NCI-H1092 (cell line): ENCODE measurements around the gene KATNAL1.
"Not testable (repeated sequence)": the region's sequence is repeated elsewhere in the genome, so short reads cannot be mapped to it uniquely, and the experiment has no call there.

ENCODE experiments used
- DNase-seq: peaks from one replicate; lab custom pipeline; 2025; lab: John Stamatoyannopoulos, UW

Gene KATNAL1

GRCh38 chr13:30292325-30292724 is 15.0 kb downstream of the KATNAL1 start:
- DNase-seq = no peak

DNA sequence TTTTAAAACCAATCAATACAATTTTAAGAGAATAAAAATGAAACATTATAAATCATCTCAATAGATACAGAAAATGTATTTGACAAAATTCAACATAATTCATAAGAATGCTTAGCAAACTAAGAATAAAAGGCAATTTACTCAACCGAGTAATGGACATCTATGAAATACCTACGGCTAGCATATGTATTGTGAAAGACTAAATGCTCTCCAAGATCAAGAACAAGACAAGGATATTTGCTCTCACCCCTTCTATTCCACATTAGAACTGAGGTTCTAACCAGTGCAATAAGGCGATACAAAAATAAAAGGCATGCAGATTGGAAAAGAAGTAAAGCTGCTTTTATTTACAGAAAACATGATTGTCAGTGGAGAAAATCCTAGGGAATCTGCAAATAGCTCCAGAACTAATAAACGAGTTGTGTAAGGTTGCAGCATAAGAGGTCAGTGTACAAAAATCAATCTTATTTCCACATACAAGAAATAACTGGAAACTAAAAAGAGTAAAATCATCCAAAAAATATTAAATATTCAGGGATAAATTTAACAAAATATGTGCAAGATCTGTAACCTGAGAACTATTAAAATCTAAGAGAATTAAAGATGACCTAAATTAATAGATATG is 16.4 kb downstream of the KATNAL1 start:
- no peak for DNase-seq

GRCh38 chr13:30289533-30289932 is 17.8 kb downstream of the KATNAL1 start:
- no peak for DNase-seq

GRCh38 chr13:30286059-30286458 is 21.3 kb downstream of the KATNAL1 start:
- not testable (repeated sequence) for DNase-seq

DNA sequence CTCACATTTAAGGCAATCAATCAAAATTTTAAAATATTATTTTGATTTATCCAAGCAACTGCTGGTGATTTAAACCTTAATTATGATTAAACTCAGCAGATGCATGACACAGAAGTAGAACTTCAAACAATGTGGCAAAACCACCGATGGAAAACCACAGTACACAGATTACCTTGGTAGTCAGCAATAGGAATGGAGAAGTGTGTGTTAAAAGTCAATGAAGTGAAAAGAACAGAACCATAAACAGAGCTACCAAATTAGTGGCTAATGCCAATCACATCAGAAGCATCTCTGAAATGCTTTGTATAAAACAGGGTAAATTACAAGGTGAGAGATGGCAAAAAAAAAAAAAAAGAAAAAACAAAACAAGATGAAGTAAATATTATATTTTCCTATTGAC is 31.2 kb downstream of the KATNAL1 start:
- DNase-seq = no peak

- DNase-seq = no peak
Observed at GRCh38 chr13:30274083-30274482, 33.3 kb downstream of the KATNAL1 start.

GRCh38 chr13:30270035-30270434 is 37.3 kb downstream of the KATNAL1 start:
- not testable (repeated sequence) for DNase-seq

DNA sequence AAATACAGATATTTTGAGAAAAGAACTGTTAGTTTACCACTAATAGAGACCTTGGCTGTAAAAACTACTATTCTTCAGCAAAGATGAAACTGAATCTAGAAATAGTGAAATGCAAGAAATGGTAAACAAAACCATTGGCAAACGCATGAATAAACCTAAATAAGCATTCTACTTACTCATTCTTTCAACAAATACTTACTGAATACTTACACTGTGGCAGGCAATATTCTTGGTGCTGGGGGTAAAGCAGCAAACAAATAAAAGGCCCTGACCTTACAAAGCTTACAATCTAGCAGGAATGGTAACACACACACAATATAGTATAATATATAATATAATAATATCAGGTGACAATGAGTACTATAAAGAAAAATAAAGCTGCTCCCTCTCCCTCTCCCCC is 38.7 kb downstream of the KATNAL1 start:
- no peak for DNase-seq

- no peak for DNase-seq
Observed at GRCh38 chr13:30266756-30267155, 40.6 kb downstream of the KATNAL1 start.

DNA sequence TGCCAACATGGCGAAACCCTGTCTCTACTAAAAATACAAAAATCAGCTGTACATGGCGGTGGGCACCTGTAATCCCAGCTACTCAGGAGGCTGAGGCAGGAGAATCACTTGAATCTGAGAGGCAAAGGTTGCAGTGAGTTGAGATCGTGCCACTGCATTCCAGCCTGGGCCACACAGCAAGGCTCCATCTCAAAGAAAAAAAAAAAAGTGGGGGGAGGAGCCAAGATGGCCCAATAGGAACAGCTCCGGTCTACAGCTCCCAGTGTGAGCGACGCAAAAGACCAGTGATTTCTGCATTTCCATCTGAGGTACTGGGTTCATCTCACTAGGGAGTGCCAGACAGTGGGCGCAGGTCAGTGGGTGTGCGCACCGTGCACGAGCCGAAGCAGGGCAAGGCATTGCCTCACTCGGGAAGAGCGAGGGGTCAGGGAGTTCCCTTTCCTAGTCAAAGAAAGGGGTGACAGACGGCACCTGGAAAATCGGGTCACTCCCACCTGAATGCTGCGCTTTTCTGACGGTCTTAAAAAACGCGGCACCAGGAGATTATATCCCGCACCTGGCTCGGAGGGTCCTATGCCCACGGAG is 48.1 kb downstream of the KATNAL1 start:
- not testable (repeated sequence) for DNase-seq

DNA sequence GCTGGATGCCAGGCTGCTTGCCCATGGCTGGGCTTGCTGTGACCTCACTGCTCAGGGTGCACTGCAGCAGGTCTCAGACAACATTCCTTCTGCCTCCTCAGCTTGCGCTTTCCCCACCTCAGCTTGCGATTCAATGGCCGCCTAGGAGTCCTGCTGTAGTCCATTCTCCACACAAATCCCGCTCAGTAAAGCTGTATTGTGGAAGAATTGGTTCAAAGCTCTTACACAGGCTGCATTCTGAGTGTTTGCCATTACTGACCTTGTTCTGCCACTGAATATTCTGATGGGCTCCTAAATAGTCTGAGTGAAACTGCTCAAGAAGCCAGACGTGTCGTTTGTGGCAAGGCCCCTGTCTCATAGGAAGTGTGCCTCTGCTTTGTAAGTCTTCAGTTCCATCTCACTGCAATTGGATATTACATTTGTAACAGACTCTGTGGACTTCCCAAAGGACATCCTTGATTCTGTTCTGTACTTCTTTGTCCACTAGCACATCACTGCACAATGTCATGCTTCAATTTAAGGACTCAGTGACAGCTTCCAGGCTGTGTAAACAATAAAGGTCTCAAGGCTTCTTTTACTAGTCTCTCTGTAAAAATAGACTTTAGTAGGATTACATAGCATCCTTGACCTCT is 49.8 kb downstream of the KATNAL1 start:
- no peak for DNase-seq

GRCh38 chr13:30256713-30257467 is 50.5 kb downstream of the KATNAL1 start:
- no peak for DNase-seq

- DNase-seq = no peak
Observed at GRCh38 chr13:30255696-30256095, 51.7 kb downstream of the KATNAL1 start.

GRCh38 chr13:30253830-30254229 is 53.5 kb downstream of the KATNAL1 start:
- DNase-seq = no peak

- no peak for DNase-seq
Observed at GRCh38 chr13:30247406-30247805, 59.9 kb downstream of the KATNAL1 start.

- no peak for DNase-seq
Observed at GRCh38 chr13:30241532-30241931, 65.8 kb downstream of the KATNAL1 start.

DNA sequence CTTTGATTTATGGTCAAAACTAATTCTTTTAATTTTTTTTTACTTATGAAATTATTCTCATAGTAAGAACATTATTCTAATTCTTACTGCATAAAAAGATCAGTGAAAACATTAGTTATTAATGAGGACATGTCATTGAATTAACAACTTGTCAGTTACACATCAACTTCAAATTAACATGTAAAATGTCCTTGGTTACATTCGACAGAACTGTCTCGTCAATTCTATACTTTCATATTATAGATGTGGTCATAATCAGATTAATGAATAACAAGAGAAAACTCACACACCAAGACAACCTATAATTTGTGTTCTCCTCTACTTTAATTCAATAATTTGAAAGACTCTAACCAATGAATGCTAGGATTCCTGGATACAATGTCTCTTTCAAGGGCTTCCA is 66.7 kb downstream of the KATNAL1 start:
- no peak for DNase-seq

- no peak for DNase-seq
Observed at GRCh38 chr13:30235216-30235615, 72.1 kb downstream of the KATNAL1 start.

DNA sequence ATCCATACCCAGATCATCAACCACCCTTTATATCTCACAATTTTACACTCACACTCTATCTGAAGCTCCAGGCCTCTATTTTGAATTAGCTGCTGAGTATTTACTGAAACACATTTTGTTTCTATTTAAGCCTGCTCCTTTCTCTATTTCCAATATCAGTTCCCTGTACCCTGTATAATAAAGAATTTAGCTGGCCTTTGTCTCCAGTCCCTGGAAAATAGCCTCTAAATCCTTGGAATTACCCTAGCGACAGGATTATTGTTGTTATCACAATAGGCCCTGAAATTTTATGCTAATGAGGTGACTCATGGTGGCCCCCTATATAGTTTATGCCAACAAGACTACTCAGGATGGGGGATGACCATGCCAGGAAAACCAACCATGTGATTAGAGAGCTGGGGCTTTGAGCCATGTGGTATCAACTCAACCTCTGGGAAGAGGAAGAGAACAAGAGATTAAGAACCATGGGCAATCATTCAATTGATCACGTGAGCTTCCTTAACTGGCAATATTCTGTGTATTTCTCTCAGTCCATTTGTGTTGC is 72.7 kb downstream of the KATNAL1 start:
- no peak for DNase-seq

- no peak for DNase-seq
Observed at GRCh38 chr13:30224732-30225131, 82.6 kb downstream of the KATNAL1 start.

DNA sequence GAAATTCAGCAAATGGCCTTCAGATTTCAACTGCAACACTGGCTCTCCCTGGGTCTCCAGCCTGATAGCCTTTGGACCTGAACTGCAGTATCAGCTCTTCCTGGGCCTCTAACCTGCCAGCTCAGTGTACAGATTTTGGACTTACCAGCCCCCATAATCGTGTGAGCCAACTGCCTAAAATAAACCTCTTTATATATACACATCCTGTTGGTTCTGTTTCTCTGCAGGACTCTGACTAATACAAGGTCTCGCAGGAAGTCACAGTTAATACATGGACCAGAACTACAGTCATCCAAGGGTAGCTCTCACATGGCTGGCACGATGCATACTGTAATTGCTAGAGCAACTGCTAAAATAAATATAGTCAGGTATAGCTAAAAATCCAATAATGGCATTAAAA is 85.1 kb downstream of the KATNAL1 start:
- no peak for DNase-seq

- DNase-seq = no peak
Observed at GRCh38 chr13:30216111-30216510, 91.2 kb downstream of the KATNAL1 start.

- no peak for DNase-seq
Observed at GRCh38 chr13:30212256-30212655, 95.1 kb downstream of the KATNAL1 start.
